ENCODE measurements around the gene SLC12A2. TPM values are rescaled to one million over a fixed set of nuclear protein-coding genes. Genes with fewer than 3 reads are reported as not detected.

SLC12A2 gene
- total RNA-seq, 3 donors from 2014 or later (not counting 1 experiment from before 2014, with no cell fraction given), result 14.3 to 18.1 (median 17.4) TPM

- DNase-seq (no peak), ATAC-seq (no peak)
- H3K36me3 Mint-ChIP-seq, result no peaks in the 10 kb centered on the region
- TF ChIP-seq, protein P1, sequence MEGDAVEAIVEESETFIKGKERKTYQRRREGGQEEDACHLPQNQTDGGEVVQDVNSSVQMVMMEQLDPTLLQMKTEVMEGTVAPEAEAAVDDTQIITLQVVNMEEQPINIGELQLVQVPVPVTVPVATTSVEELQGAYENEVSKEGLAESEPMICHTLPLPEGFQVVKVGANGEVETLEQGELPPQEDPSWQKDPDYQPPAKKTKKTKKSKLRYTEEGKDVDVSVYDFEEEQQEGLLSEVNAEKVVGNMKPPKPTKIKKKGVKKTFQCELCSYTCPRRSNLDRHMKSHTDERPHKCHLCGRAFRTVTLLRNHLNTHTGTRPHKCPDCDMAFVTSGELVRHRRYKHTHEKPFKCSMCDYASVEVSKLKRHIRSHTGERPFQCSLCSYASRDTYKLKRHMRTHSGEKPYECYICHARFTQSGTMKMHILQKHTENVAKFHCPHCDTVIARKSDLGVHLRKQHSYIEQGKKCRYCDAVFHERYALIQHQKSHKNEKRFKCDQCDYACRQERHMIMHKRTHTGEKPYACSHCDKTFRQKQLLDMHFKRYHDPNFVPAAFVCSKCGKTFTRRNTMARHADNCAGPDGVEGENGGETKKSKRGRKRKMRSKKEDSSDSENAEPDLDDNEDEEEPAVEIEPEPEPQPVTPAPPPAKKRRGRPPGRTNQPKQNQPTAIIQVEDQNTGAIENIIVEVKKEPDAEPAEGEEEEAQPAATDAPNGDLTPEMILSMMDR (IDR thresholded peaks at IDR 0.05), result no peak
- H3K27ac Mint-ChIP-seq, result no peak overlapping the region
- no peak overlapping the region for H3K4me3 Mint-ChIP-seq
- H3K27me3 Mint-ChIP-seq (ENCODE audit: low read depth in 2 of 2), result no peaks in the 10 kb centered on the region
- H3K4me1 Mint-ChIP-seq, result peaks cover 19 to 35% of the 10 kb centered on the region in 2 donors
- Histone ChIP-seq H3K36me3 (ENCODE audit: control insufficient read depth, insufficient read depth, low read length) (no peaks in the 10 kb centered on the region), H3K27me3 (ENCODE audit: control insufficient read depth, insufficient read depth, low read length) (no peaks in the 10 kb centered on the region), H3K27ac (ENCODE audit: low read length) (no peak overlapping the region), H3K4me3 (ENCODE audit: low read length) (no peak overlapping the region), H3K4me1 (ENCODE audit: control insufficient read depth, insufficient read depth, low read length) (no peaks in the 10 kb centered on the region), H3K9me3 (ENCODE audit: control insufficient read depth, insufficient read depth, low read length) (no peaks in the 10 kb centered on the region)
- intact Hi-C loops (cut with micrococcal nuclease), result no loop called here
- H3K9me3 Mint-ChIP-seq, result no peaks in the 10 kb centered on the region
Measured at GRCh38 chr5:128091579-128091978, 8.0 kb downstream of the SLC12A2 start.

DNA sequence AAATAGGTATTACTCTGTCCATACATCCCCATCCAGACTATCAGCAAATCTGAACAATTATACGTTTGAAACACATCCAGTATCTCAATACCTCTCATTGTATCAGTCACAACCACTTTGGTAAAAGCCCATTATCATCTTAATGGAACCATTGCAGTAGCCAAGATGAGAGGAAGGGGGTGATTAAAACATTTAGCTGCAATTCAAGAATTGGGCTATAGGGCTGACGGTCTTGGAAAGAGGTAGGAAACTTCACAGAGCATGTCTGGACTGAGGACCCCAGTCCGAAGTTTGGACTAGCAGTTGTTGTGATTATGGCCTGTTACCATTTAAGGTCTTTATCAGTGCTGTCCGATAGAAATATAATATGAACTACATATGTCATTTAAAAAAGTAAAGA lies 8.6 kb downstream of the SLC12A2 start:
- peaks cover 16 to 33% of the 10 kb centered on the region in 2 donors for H3K4me1 Mint-ChIP-seq
- no peaks in the 10 kb centered on the region for H3K27me3 Mint-ChIP-seq (ENCODE audit: low read depth in 2 of 2)
- DNase-seq, result no peak
- 92% methylated on average over 3 of the region's 4 CpGs for WGBS (ENCODE audit: insufficient coverage)
- TF ChIP-seq, protein P1 (IDR thresholded peaks at IDR 0.05), result no peak
- H3K27me3 ChIP-seq (ENCODE audit: control insufficient read depth, insufficient read depth, low read length), result no peaks in the 10 kb centered on the region
- H3K4me3 ChIP-seq (ENCODE audit: low read length), result no peak overlapping the region
- no peaks in the 10 kb centered on the region for H3K9me3 Mint-ChIP-seq
- no peaks in the 10 kb centered on the region for H3K4me1 ChIP-seq (ENCODE audit: control insufficient read depth, insufficient read depth, low read length)
- no peaks in the 10 kb centered on the region for H3K9me3 ChIP-seq (ENCODE audit: control insufficient read depth, insufficient read depth, low read length)
- no peak overlapping the region for H3K27ac ChIP-seq (ENCODE audit: low read length)
- H3K27ac Mint-ChIP-seq, result no peak overlapping the region
- no peaks in the 10 kb centered on the region for H3K36me3 Mint-ChIP-seq
- intact Hi-C loops (cut with micrococcal nuclease), result no loop called here
- no peaks in the 10 kb centered on the region for H3K36me3 ChIP-seq (ENCODE audit: control insufficient read depth, insufficient read depth, low read length)
- no peak for ATAC-seq
- no peak overlapping the region for H3K4me3 Mint-ChIP-seq

DNA sequence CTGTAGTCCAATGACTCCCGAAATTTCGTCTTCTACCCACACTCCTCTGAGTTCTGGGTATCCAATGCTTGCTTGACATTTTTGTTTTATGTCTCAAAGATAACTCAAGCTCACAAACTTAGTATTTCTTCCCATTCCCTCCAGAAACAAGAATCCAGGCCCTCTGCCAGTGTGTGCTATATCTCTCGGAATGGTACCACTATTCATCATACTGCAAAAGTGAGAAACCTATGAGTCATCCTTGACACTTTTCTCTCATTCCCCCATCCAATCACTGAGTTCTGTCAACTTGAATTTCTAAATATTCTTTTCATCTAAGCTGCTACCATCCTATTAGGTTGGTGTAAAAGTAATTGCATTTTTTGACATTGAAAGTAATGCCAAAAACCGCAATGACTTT lies 9.8 kb downstream of the SLC12A2 start:
- no peaks in the 10 kb centered on the region for H3K27me3 Mint-ChIP-seq (ENCODE audit: low read depth in 2 of 2)
- TF ChIP-seq, protein P1 (IDR thresholded peaks at IDR 0.05), result no peak
- intact Hi-C loops (cut with micrococcal nuclease), result no loop called here
- peak overlapping the region in 1 of 2 donors; percentile 17 for H3K27ac Mint-ChIP-seq
- peaks cover 6 to 12% of the 10 kb centered on the region in 2 donors for H3K9me3 Mint-ChIP-seq
- Histone ChIP-seq H3K4me3 (ENCODE audit: low read length) (no peak overlapping the region), H3K27ac (ENCODE audit: low read length) (no peak overlapping the region), H3K4me1 (ENCODE audit: control insufficient read depth, insufficient read depth, low read length) (no peaks in the 10 kb centered on the region), H3K9me3 (ENCODE audit: control insufficient read depth, insufficient read depth, low read length) (peaks cover 2% of the 10 kb centered on the region), H3K36me3 (ENCODE audit: control insufficient read depth, insufficient read depth, low read length) (no peaks in the 10 kb centered on the region), H3K27me3 (ENCODE audit: control insufficient read depth, insufficient read depth, low read length) (no peaks in the 10 kb centered on the region)
- peaks cover 12 to 25% of the 10 kb centered on the region in 2 donors for H3K4me1 Mint-ChIP-seq
- DNase-seq (no peak), ATAC-seq (no peak)
- H3K36me3 Mint-ChIP-seq, result peaks cover 11% of the 10 kb centered on the region
- H3K4me3 Mint-ChIP-seq, result no peak overlapping the region
- WGBS (ENCODE audit: insufficient coverage), result 96% methylated on average over 4 of the region's 4 CpGs

- no peak for DNase-seq
- Mint-ChIP-seq H3K4me3 (no peak overlapping the region), H3K9me3 (peaks cover 6 to 17% of the 10 kb centered on the region in 2 donors), H3K27ac (no peak overlapping the region), H3K27me3 (ENCODE audit: low read depth in 2 of 2) (no peaks in the 10 kb centered on the region), H3K36me3 (peaks cover 18% of the 10 kb centered on the region), H3K4me1 (peaks cover 12 to 15% of the 10 kb centered on the region in 2 donors)
- TF ChIP-seq, protein P1 (IDR thresholded peaks at IDR 0.05), result no peak
- Histone ChIP-seq H3K27me3 (ENCODE audit: control insufficient read depth, insufficient read depth, low read length) (no peaks in the 10 kb centered on the region), H3K9me3 (ENCODE audit: control insufficient read depth, insufficient read depth, low read length) (peaks cover 6% of the 10 kb centered on the region), H3K4me3 (ENCODE audit: low read length) (no peak overlapping the region), H3K4me1 (ENCODE audit: control insufficient read depth, insufficient read depth, low read length) (no peaks in the 10 kb centered on the region), H3K27ac (ENCODE audit: low read length) (no peak overlapping the region), H3K36me3 (ENCODE audit: control insufficient read depth, insufficient read depth, low read length) (no peaks in the 10 kb centered on the region)
- no peak for ATAC-seq
- WGBS (ENCODE audit: insufficient coverage), result no CpG with 5 or more reads among the region's 1 CpG
- intact Hi-C loops (cut with micrococcal nuclease), result no loop called here
Measured at GRCh38 chr5:128097224-128097623, 13.7 kb downstream of the SLC12A2 start.
